T-helper 2 cell treated with Interferon-gamma antibody and Interleukin-4, amounts not matched to agents 100 ng/mL and 5 ng/mL, for 36 hours (primary cell): ENCODE results near the gene APIP. TPM values are rescaled to one million over a fixed set of nuclear protein-coding genes. Genes with fewer than 3 reads are reported as not detected.

Experiments
- intact Hi-C: fragments of 100-400 bp; cut with micrococcal nuclease; formaldehyde crosslinking; loops from one replicate; pipeline ENCODE4 v1.15.1; 2023
- total RNA-seq: library from RNA; stranded (reverse); gene quantifications from 2 replicates; pipeline ENCODE4 v1.2.3, GENCODE V29; 2022

The APIP gene
- 24.9 and 26.7 TPM in 2 replicates for total RNA-seq

- intact Hi-C loops = loop anchor here (1.0 to 10.0 kb wide), 10 partner anchors 96 to 1141 kb away; partner anchors contain the start of genes CAPRIN1, FBXO3 and TRIM44
These were observed at the start of gene APIP, which contains the start of gene PDHX for GRCh38 chr11:34916015-34916842. Gene APIP, minus strand, starts transcription at chr11:34916379. Its CDS starts 95 bp downstream, at chr11:34916284. Gene PDHX, plus strand, starts transcription at chr11:34916618. Its CDS starts 38 bp downstream, at chr11:34916656.

GRCh38 chr11:34964610-34965331 is 48.6 kb upstream of the APIP start:
- intact Hi-C loops = no loop called here

GRCh38 chr11:34963351-34963750 is 47.2 kb upstream of the APIP start:
- intact Hi-C loops = no loop called here

- intact Hi-C loops = no loop called here
These were observed 45.9 kb upstream of the APIP start for GRCh38 chr11:34962034-34962433.

- intact Hi-C loops = no loop called here
These were observed 44.1 kb upstream of the APIP start for GRCh38 chr11:34960277-34960676.

- intact Hi-C loops = no loop called here
These were observed 43.6 kb upstream of the APIP start for GRCh38 chr11:34959770-34960169.

- intact Hi-C loops = no loop called here
These were observed 41.4 kb upstream of the APIP start for GRCh38 chr11:34957606-34958005.

- intact Hi-C loops = no loop called here
These were observed 41.0 kb upstream of the APIP start for GRCh38 chr11:34957206-34957605.

GRCh38 chr11:34953955-34954354 is 37.8 kb upstream of the APIP start:
- intact Hi-C loops = no loop called here

- intact Hi-C loops = no loop called here
These were observed 32.5 kb upstream of the APIP start for GRCh38 chr11:34948696-34949095.

GRCh38 chr11:34944692-34945091 is 28.5 kb upstream of the APIP start:
- intact Hi-C loops = no loop called here

GRCh38 chr11:34941688-34942087 is 25.5 kb upstream of the APIP start:
- intact Hi-C loops = no loop called here

GRCh38 chr11:34940026-34940677 is 24.0 kb upstream of the APIP start:
- intact Hi-C loops = no loop called here

- intact Hi-C loops = no loop called here
These were observed 22.4 kb upstream of the APIP start for GRCh38 chr11:34938611-34939010.

GRCh38 chr11:34936945-34937629 is 20.9 kb upstream of the APIP start:
- intact Hi-C loops = no loop called here

GRCh38 chr11:34929794-34930763 is 13.9 kb upstream of the APIP start:
- intact Hi-C loops = loop anchor here (5.0 kb wide), 3 partner anchors 67 to 377 kb away; no protein-coding TSS in a partner anchor

GRCh38 chr11:34928960-34929680 is 12.9 kb upstream of the APIP start:
- intact Hi-C loops = loop anchor here (5.0 kb wide), 3 partner anchors 68 to 378 kb away; no protein-coding TSS in a partner anchor

GRCh38 chr11:34928268-34928959 is 12.2 kb upstream of the APIP start:
- intact Hi-C loops = loop anchor here (5.0 kb wide), 3 partner anchors 69 to 379 kb away; no protein-coding TSS in a partner anchor

- intact Hi-C loops = loop anchor here (1.0 to 5.0 kb wide), 6 partner anchors 71 to 558 kb away; no protein-coding TSS in a partner anchor
These were observed 10.6 kb upstream of the APIP start for GRCh38 chr11:34926831-34927132.
